HG02623 (cell line): ENCODE data around the gene PYGL.
A peak's percentile ranks its signal among the peaks of the same experiment; 100 is the strongest.
"Not testable (repeated sequence)": the region's sequence is repeated elsewhere in the genome, so short reads cannot be mapped to it uniquely, and the experiment has no call there.

Experiments used
- ATAC-seq: cut with Tn5 transposase; IDR thresholded peaks from one replicate; pipeline ENCODE4 v1.9.1; 2021; ENCODE audit warnings: moderate library complexity; ENCODE audit not compliant: unreplicated experiment

The PYGL gene

DNA sequence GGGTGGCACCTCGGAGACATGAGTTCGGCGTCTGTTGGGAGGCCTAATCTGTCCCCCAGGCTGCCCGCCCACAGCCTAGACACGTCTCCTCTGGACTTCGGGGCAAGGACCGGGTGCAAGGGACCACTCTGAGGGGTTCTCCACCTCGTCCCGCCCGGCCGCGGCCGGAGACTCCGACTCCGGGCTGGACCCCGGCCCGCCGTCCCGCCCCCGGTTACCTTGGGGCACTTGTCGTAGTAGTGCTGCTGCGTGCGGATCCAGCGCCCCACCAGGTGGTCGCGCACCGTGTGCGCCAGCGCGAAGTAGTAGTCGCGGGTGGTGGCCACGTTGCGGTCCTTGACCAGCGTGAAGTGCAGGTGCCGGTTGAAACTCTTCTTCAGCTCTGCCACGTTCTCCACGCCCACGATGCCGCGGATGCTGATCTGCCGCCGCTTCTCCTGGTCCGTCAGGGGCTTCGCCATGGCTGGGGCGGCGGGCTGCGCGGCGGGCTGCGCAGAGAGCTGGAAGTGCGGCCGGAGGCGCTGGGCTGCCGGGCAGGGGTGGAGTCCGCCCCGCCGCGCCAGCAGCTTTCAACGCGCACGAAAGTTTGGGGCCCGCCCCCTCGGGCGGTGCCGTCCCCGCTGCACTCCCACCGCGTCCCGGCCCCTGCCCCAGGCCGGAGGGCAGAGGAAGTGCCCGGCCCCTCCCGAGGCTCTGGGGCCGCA lies at the start of gene PYGL:
TSS of gene PYGL (minus strand) at position 541 of the 704 bp plus-strand sequence. CDS start at position 461, 80 bp downstream.
- ATAC-seq = peak; percentile 55

DNA sequence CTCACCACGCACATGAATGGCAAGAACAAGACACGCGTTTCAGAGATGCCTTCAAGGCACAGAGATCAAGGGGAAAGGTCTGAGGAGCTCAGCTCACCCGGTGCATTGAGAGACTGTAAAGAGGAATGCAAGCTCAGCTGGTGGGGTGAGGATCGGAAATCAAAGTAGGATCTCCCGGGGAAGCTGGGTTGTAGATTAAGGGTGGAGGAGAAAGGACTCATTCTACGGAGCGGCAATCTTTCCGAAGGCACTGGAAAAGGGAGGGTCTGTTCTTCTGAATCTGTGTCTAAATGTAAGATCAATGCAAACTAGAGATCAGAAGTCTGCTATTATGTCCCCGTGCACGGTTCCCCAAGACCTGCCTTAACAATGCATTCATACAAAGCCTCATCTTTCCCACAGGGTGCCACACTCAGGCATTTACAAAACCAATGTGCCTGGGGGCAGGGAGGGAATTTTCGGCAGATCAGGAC lies 41.6 kb upstream of the PYGL start:
- no peak for ATAC-seq

- no peak for ATAC-seq
Measured at GRCh38 chr14:50985124-50985858, 41.0 kb upstream of the PYGL start.

DNA sequence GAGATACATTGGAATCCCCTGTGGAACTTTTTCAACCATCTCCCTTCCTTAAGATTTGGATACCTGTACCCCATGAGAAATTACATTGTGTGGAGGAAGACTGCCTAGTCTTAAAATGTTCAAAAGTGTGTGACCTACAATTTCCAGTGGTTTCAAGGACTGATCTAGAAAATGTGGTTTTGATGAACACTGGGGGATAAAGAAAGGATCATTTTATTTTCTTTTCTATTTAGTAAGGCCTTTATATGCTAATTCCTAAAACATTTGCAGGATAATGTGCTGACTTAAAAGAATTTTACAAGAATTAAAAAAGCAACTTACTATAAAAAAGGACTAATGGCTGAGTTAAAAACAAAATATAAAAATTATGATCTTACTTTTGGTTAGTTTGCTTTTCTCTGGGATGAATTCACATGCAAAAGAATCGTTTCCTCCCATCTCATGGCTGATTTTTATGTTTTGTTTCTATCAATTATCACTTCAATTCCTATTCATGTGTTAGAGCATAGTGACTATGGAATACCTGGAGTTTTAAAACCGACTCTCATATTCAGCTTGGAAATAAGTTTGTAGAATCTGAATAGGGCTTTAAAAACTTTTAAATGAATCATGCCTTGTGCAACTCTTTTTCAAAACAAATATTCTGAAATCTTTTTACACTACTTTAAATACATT lies 39.9 kb upstream of the PYGL start:
- ATAC-seq = no peak

- no peak for ATAC-seq
Measured at GRCh38 chr14:50979941-50980850, 35.9 kb upstream of the PYGL start.

GRCh38 chr14:50978888-50979287 lies 34.6 kb upstream of the PYGL start:
- peak; percentile 90 for ATAC-seq

DNA sequence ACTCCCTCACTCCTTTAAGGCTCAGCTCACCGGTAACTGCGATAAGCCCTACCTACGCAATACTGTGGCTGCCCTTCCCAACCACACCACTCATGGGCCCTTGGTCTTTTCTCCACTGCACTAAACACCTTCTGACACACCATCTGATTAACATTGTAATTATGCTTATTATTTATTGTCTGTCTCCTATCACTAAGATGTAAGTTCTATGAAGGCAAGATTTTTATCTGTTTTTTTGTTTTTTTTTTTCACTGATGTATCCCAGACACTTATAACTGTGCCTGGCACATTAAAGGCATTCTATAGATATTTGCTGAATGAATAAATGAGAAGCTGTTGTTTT lies 34.2 kb upstream of the PYGL start:
- ATAC-seq = no peak

GRCh38 chr14:50977863-50978528 lies 33.7 kb upstream of the PYGL start:
- ATAC-seq = peak; percentile 42

DNA sequence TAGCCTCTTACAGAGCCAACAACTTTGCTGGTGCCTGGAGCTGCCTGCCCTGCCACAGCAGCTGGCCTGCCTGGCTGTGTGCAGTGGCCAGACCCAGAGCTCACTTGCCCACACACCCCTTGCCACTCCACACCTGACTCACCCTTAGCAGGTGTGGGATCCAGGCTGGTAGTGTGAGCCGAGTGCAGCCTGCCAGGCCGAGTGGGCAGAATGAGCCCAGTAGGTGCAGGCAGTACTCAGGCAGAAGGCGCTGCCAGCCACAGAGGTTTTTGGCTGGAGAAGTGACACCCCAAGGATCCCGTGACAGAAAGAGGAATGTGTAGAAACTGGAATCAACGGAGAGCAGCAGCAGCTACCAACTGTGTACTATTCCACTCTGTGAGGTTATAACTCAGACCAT lies 29.8 kb upstream of the PYGL start:
- no peak for ATAC-seq

- no peak for ATAC-seq
Measured at GRCh38 chr14:50972734-50973133, 28.5 kb upstream of the PYGL start.

DNA sequence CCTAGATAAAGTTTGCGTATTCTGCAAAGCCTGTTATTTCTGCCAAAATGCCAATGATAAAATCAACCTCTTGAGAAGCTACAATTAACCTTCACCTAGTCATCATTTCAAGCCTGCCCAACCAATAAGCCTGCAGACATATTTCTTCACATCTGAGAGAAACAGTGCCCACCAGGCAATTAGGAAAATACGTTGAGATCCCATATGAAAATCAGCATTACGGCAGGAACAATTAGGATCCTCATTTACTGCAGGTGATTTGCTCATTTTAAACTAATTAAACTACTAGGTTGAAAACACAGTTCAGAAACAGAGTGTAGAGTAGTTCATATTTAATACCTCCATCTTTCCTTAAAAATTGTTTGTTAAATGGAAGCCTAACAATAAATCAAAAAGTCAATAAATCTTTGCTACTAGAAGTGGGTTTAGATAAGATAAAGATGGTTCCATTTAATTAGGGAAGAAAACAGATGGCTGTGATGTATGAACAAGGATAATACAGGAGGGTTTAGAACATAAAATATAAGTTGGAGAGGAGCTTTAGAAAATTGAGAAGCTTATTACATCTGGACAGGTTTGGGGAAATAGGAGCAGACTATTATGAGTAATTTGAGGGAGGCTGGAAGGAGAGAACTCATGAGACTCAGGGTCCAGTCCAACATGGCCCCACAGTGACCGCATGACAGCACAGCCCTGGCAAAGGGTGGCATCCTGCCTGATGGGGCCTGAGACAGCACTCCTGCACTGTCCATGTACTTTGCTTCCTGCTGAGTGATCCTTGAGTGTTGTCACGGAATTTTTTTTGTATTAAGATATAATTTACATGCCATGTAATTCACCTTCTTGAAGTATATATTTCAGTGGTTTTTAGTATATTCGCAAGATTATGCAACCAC lies 26.9 kb upstream of the PYGL start:
- no peak for ATAC-seq

GRCh38 chr14:50967790-50968189 lies 23.5 kb upstream of the PYGL start:
- no peak for ATAC-seq

GRCh38 chr14:50967103-50967502 lies 22.8 kb upstream of the PYGL start:
- ATAC-seq = no peak

DNA sequence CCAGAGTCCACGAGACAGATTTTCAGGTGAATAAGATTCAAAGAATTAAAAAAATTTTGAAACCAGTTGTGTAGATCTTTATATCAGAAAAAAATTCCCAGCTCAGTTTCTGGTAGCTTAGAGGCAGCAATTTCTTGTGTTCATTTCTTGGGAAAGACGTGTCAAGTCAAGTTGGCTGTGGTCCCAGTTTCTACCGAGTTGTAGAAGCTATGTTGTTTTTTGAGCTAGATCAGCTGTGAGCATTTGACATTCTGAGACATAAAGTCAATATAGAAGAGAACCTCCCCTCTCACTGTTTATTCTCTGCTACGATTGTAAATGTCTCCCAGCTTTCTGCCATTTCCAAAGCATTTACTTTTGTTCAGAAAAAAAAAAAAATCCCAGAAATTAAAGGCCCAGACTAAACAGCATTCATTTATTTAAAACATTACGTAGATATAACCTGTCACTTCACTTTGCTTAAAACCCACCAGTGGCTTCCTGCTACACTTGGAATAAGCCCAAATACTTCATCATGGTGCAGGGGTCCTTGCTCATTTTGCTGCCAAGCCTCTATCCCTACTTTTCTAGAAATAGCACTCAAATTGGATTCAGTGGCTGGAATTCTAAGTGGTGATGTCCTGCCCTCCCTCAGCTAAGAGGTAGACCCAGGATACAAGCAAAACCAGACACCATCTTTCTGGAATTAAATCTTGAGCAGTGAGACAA lies 20.6 kb upstream of the PYGL start:
- no peak for ATAC-seq

- ATAC-seq = no peak
Measured at GRCh38 chr14:50963919-50964318, 19.6 kb upstream of the PYGL start.

DNA sequence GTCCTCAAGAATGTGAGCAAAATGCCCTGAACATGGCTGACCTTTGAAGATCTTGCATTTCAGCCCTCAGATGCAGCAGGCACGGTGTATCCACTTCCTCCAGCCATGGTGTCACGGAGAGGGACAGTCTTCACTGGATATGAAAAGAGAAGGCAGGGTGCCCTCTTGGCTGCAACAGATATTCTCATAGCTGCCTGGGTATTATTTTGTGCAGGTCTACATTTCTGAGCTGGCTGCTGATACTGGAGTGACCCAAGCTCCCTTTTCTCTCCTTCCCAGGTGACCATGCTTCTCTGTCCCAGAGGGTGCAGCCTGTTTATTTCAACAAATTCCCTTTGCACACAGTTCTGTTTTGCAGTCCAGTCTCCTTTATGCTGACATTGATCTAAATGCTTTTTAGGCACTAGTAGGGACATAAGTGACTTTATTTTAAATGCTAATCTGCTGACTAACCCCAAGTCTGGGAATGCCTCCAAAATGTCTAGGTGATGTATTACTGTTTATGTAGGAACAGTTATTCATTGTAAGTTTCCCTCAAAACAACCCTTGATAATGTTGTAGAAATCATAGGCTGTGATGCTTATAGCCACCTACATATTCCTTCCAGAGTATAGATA lies 17.4 kb upstream of the PYGL start:
- no peak for ATAC-seq

GRCh38 chr14:50957296-50957695 lies 13.0 kb upstream of the PYGL start:
- ATAC-seq = no peak

- not testable (repeated sequence) for ATAC-seq
Measured at GRCh38 chr14:50956421-50956820, 12.1 kb upstream of the PYGL start.
